Central memory CD8-positive, alpha-beta T cell (primary cell): ENCODE measurements around the gene CER1.

Experiments used
- ATAC-seq: fragments of 150-1000 bp; cut with Tn5 transposase; replicated peaks from 2 replicates; pipeline ENCODE4 v1.10.0; 2022; ENCODE audit warnings: mild to moderate bottlenecking, moderate FRiP score, moderate number of reproducible peaks; ENCODE audit not compliant: poor library complexity, severe bottlenecking; ENCODE audit errors: extremely low read depth
- DNase-seq, 2 donors: peaks; one replicate each; pipeline ENCODE4 v3.0.0; 2021; ENCODE audit warnings: low spot score in 2 of 2
- H3K27ac Mint-ChIP-seq: one replicate; pipeline ENCODE4 v1.8.0; 2022; ENCODE audit warnings: low read depth, mild to moderate bottlenecking, moderate library complexity, mixed read lengths
- H3K27me3 Mint-ChIP-seq: one replicate; pipeline ENCODE4 v1.8.0; 2022; ENCODE audit warnings: mixed read lengths
- H3K36me3 Mint-ChIP-seq: one replicate; pipeline ENCODE4 v1.8.0; 2022; ENCODE audit warnings: mild to moderate bottlenecking, moderate library complexity, mixed read lengths; ENCODE audit not compliant: insufficient read depth
- H3K4me1 Mint-ChIP-seq: one replicate; pipeline ENCODE4 v1.8.0; 2022; ENCODE audit warnings: mixed read lengths
- H3K4me3 Mint-ChIP-seq: one replicate; pipeline ENCODE4 v1.8.0; 2022; ENCODE audit warnings: mild to moderate bottlenecking, moderate library complexity, mixed read lengths
- H3K9me3 Mint-ChIP-seq: one replicate; pipeline ENCODE4 v1.8.0; 2022; ENCODE audit warnings: mixed read lengths

Gene CER1, protein sequence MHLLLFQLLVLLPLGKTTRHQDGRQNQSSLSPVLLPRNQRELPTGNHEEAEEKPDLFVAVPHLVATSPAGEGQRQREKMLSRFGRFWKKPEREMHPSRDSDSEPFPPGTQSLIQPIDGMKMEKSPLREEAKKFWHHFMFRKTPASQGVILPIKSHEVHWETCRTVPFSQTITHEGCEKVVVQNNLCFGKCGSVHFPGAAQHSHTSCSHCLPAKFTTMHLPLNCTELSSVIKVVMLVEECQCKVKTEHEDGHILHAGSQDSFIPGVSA

GRCh38 chr9:14722391-14723035 lies at the start of gene CER1:
Gene CER1 (minus strand): TSS chr9:14722733. CDS start chr9:14722672, 61 bp downstream.
- DNase-seq: no peak
- Mint-ChIP-seq H3K9me3 (no peaks in the 10 kb centered on the region), H3K4me1 (no peaks in the 10 kb centered on the region), H3K27me3 (peaks cover 40% of the 10 kb centered on the region), H3K36me3 (no peaks in the 10 kb centered on the region), H3K4me3 (no peak within 1 kb of the TSS), H3K27ac (no peak within 1 kb of the TSS)
- no peak for ATAC-seq

DNA sequence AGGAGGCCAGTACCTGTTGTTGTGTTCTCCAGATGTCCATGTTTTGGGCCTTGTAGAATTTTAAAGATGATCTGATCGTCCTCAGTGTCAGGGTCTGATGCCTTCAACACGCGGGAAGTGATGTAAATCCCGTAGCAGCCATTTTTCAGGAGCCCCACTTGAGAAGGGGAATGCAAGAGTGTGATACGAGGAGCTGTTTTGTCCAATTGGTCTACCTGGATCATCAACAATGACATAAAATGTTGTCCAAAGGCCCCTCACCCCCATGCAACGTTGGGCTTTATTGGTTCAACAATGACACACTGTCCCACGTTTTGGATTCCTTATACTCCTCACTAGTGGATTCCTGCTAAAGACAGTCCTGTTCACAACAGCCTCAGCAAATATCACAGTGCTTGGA lies 48.1 kb upstream of the CER1 start:
- H3K36me3 Mint-ChIP-seq: no peaks in the 10 kb centered on the region
- DNase-seq (no peak), ATAC-seq (no peak)
- H3K27me3 Mint-ChIP-seq: peaks cover 3% of the 10 kb centered on the region
- no peaks in the 10 kb centered on the region for H3K9me3 Mint-ChIP-seq
- no peak overlapping the region for H3K4me3 Mint-ChIP-seq
- H3K4me1 Mint-ChIP-seq: no peaks in the 10 kb centered on the region
- H3K27ac Mint-ChIP-seq: no peak overlapping the region

GRCh38 chr9:14769230-14769571 lies 46.7 kb upstream of the CER1 start:
- Mint-ChIP-seq H3K27ac (no peak overlapping the region), H3K36me3 (no peaks in the 10 kb centered on the region), H3K4me3 (no peak overlapping the region), H3K9me3 (no peaks in the 10 kb centered on the region), H3K27me3 (peaks cover 6% of the 10 kb centered on the region), H3K4me1 (no peaks in the 10 kb centered on the region)
- no peak for ATAC-seq
- no peak for DNase-seq

GRCh38 chr9:14768405-14769229 lies 46.1 kb upstream of the CER1 start:
- ATAC-seq (no peak), DNase-seq (no peak)
- H3K4me1 Mint-ChIP-seq: no peaks in the 10 kb centered on the region
- H3K27ac Mint-ChIP-seq: no peak overlapping the region
- H3K4me3 Mint-ChIP-seq: no peak overlapping the region
- no peaks in the 10 kb centered on the region for H3K36me3 Mint-ChIP-seq
- peaks cover 10% of the 10 kb centered on the region for H3K27me3 Mint-ChIP-seq
- H3K9me3 Mint-ChIP-seq: no peaks in the 10 kb centered on the region

GRCh38 chr9:14766299-14766698 lies 43.8 kb upstream of the CER1 start:
- Mint-ChIP-seq H3K4me3 (no peak overlapping the region), H3K4me1 (no peaks in the 10 kb centered on the region), H3K9me3 (no peaks in the 10 kb centered on the region), H3K27me3 (peaks cover 31% of the 10 kb centered on the region), H3K36me3 (no peaks in the 10 kb centered on the region), H3K27ac (no peak overlapping the region)
- no peak for DNase-seq
- ATAC-seq: no peak

GRCh38 chr9:14761584-14761983 lies 39.1 kb upstream of the CER1 start:
- peaks cover 39% of the 10 kb centered on the region for H3K27me3 Mint-ChIP-seq
- no peak for ATAC-seq
- H3K36me3 Mint-ChIP-seq: no peaks in the 10 kb centered on the region
- no peak overlapping the region for H3K27ac Mint-ChIP-seq
- H3K4me3 Mint-ChIP-seq: no peak overlapping the region
- no peaks in the 10 kb centered on the region for H3K9me3 Mint-ChIP-seq
- no peak for DNase-seq
- H3K4me1 Mint-ChIP-seq: no peaks in the 10 kb centered on the region

- Mint-ChIP-seq H3K27me3 (peaks cover 33% of the 10 kb centered on the region), H3K27ac (no peak overlapping the region), H3K36me3 (no peaks in the 10 kb centered on the region), H3K9me3 (no peaks in the 10 kb centered on the region), H3K4me3 (no peak overlapping the region), H3K4me1 (no peaks in the 10 kb centered on the region)
- DNase-seq (no peak), ATAC-seq (no peak)
These were observed 37.5 kb upstream of the CER1 start for GRCh38 chr9:14760060-14760459.

GRCh38 chr9:14756291-14756690 lies 33.8 kb upstream of the CER1 start:
- Mint-ChIP-seq H3K9me3 (no peaks in the 10 kb centered on the region), H3K4me3 (no peak overlapping the region), H3K4me1 (no peaks in the 10 kb centered on the region), H3K27ac (no peak overlapping the region), H3K27me3 (peaks cover 27% of the 10 kb centered on the region), H3K36me3 (no peaks in the 10 kb centered on the region)
- ATAC-seq (no peak), DNase-seq (no peak)

GRCh38 chr9:14752871-14753270 lies 30.3 kb upstream of the CER1 start:
- peaks cover 62% of the 10 kb centered on the region for H3K27me3 Mint-ChIP-seq
- H3K36me3 Mint-ChIP-seq: no peaks in the 10 kb centered on the region
- no peaks in the 10 kb centered on the region for H3K4me1 Mint-ChIP-seq
- H3K27ac Mint-ChIP-seq: no peak overlapping the region
- H3K9me3 Mint-ChIP-seq: no peaks in the 10 kb centered on the region
- H3K4me3 Mint-ChIP-seq: no peak overlapping the region
- ATAC-seq (no peak), DNase-seq (no peak)

GRCh38 chr9:14752271-14752670 lies 29.7 kb upstream of the CER1 start:
- no peak for DNase-seq
- Mint-ChIP-seq H3K27ac (no peak overlapping the region), H3K9me3 (no peaks in the 10 kb centered on the region), H3K4me1 (no peaks in the 10 kb centered on the region), H3K4me3 (no peak overlapping the region), H3K27me3 (peaks cover 61% of the 10 kb centered on the region), H3K36me3 (no peaks in the 10 kb centered on the region)
- no peak for ATAC-seq

GRCh38 chr9:14750821-14751220 lies 28.3 kb upstream of the CER1 start:
- ATAC-seq (no peak), DNase-seq (no peak)
- no peaks in the 10 kb centered on the region for H3K4me1 Mint-ChIP-seq
- no peak overlapping the region for H3K4me3 Mint-ChIP-seq
- H3K27me3 Mint-ChIP-seq: peaks cover 55% of the 10 kb centered on the region
- H3K27ac Mint-ChIP-seq: no peak overlapping the region
- H3K36me3 Mint-ChIP-seq: no peaks in the 10 kb centered on the region
- H3K9me3 Mint-ChIP-seq: no peaks in the 10 kb centered on the region

- ATAC-seq (no peak), DNase-seq (no peak)
- Mint-ChIP-seq H3K27ac (no peak overlapping the region), H3K27me3 (peaks cover 55% of the 10 kb centered on the region), H3K9me3 (peaks cover 4% of the 10 kb centered on the region), H3K4me3 (no peak overlapping the region), H3K36me3 (no peaks in the 10 kb centered on the region), H3K4me1 (no peaks in the 10 kb centered on the region)
These were observed 27.2 kb upstream of the CER1 start for GRCh38 chr9:14749741-14750211.

- H3K4me1 Mint-ChIP-seq: no peaks in the 10 kb centered on the region
- no peak overlapping the region for H3K27ac Mint-ChIP-seq
- H3K4me3 Mint-ChIP-seq: no peak overlapping the region
- no peaks in the 10 kb centered on the region for H3K36me3 Mint-ChIP-seq
- DNase-seq (no peak), ATAC-seq (no peak)
- peaks cover 6% of the 10 kb centered on the region for H3K9me3 Mint-ChIP-seq
- H3K27me3 Mint-ChIP-seq: peaks cover 55% of the 10 kb centered on the region
These were observed 25.8 kb upstream of the CER1 start for GRCh38 chr9:14748373-14748772.
